Osteocyte (in vitro differentiated cells): ENCODE data around the gene AANAT. TPM values are rescaled to one million over a fixed set of nuclear protein-coding genes. Genes with fewer than 3 reads are reported as not detected.

Experiments
- DNase-seq: peaks from one replicate; pipeline ENCODE4 v3.0.0; 2021; ENCODE audit warnings: mixed read lengths; ENCODE audit not compliant: unreplicated experiment; ENCODE audit errors: extremely low spot score
- H3K27ac Mint-ChIP-seq: one replicate; pipeline ENCODE4 v1.8.0; 2021; ENCODE audit warnings: mild to moderate bottlenecking, mixed read lengths; ENCODE audit not compliant: unreplicated experiment
- H3K27me3 Mint-ChIP-seq: one replicate; pipeline ENCODE4 v1.8.0; 2021; ENCODE audit warnings: mixed read lengths; ENCODE audit not compliant: unreplicated experiment
- H3K36me3 Mint-ChIP-seq: one replicate; pipeline ENCODE4 v1.8.0; 2021; ENCODE audit warnings: mixed read lengths; ENCODE audit not compliant: unreplicated experiment
- H3K4me1 Mint-ChIP-seq: one replicate; pipeline ENCODE4 v1.8.0; 2021; ENCODE audit warnings: mixed read lengths; ENCODE audit not compliant: unreplicated experiment
- H3K4me3 Mint-ChIP-seq: one replicate; pipeline ENCODE4 v1.8.0; 2021; ENCODE audit warnings: mild to moderate bottlenecking, moderate library complexity, mixed read lengths; ENCODE audit not compliant: unreplicated experiment
- H3K9me3 Mint-ChIP-seq: one replicate; pipeline ENCODE4 v1.8.0; 2021; ENCODE audit warnings: mixed read lengths; ENCODE audit not compliant: unreplicated experiment
- CTCF ChIP-seq: fragments of 200-600 bp; sonication (generic); IDR thresholded peaks from 2 replicates; pipeline ENCODE4 v1.5.0; 2021; ENCODE audit warnings: antibody characterized with exemption, mild to moderate bottlenecking, moderate library complexity
- total RNA-seq: library from RNA; stranded (reverse); gene quantifications from 2 replicates; pipeline ENCODE4 v1.2.1, GENCODE V29; 2021

Gene AANAT
- total RNA-seq, 1 donor from 2014 or later, result not detected

DNA sequence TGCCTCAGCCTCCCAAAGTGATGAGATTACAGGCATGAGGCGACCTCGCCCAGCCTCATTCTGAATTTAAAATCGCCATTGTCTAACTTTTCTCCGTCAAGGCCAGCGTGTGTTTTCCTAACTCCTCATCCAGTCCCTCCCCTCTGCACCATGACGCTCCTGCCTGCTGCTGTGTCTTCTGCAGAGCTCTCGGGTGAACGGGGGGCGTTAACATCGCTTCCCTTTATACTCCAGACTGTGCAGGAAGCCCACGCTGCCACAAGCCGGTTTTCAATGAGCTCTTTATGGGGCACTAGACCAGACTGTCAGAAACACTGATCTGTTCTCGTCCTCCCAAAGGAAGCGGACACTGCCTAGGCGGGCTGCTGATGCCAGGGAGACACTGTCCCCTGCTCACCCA lies 13.2 kb downstream of the AANAT start:
- Mint-ChIP-seq H3K27ac (peak overlapping the region; percentile 39), H3K27me3 (no peaks in the 10 kb centered on the region), H3K4me3 (no peak overlapping the region), H3K36me3 (no peaks in the 10 kb centered on the region), H3K4me1 (peaks cover 10% of the 10 kb centered on the region), H3K9me3 (no peaks in the 10 kb centered on the region)
- no peak for TF ChIP-seq CTCF
- DNase-seq, result no peak

GRCh38 chr17:76481071-76481655 lies 13.8 kb downstream of the AANAT start:
- Mint-ChIP-seq H3K27me3 (no peaks in the 10 kb centered on the region), H3K4me3 (no peak overlapping the region), H3K9me3 (no peaks in the 10 kb centered on the region), H3K36me3 (no peaks in the 10 kb centered on the region), H3K27ac (no peak overlapping the region), H3K4me1 (peaks cover 13% of the 10 kb centered on the region)
- DNase-seq, result no peak
- TF ChIP-seq CTCF, result no peak

DNA sequence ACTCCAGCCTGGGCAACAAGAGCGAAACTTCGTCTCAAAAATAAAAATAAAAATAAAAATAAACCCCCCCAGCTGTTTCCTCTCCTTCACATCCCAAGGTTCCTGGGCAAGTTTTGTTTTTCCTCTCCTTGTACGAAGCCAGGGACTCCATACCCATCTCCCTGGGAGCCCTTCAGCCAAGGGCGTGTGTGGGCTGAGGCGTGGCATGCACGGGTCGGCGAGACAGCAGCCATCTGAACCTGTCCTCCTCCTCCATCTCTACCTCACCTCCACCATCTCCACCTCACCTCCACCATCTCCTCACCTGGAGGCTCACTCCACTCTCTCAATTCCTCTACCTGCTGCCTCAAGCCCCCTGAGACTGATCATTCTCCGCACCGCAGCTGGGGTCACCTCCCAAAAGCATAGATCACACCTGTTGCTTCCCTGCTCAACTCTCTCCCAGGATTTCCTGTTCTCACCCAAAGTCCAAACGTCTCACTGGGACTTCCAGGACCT lies 16.9 kb downstream of the AANAT start:
- H3K36me3 Mint-ChIP-seq, result peaks cover 3% of the 10 kb centered on the region
- H3K4me1 Mint-ChIP-seq, result peaks cover 13% of the 10 kb centered on the region
- no peaks in the 10 kb centered on the region for H3K27me3 Mint-ChIP-seq
- H3K9me3 Mint-ChIP-seq, result no peaks in the 10 kb centered on the region
- no peak for TF ChIP-seq CTCF
- H3K4me3 Mint-ChIP-seq, result no peak overlapping the region
- H3K27ac Mint-ChIP-seq, result no peak overlapping the region
- DNase-seq, result no peak

- H3K9me3 Mint-ChIP-seq, result no peaks in the 10 kb centered on the region
- no peak for DNase-seq
- TF ChIP-seq CTCF, result no peak
- H3K4me1 Mint-ChIP-seq, result peaks cover 11% of the 10 kb centered on the region
- no peaks in the 10 kb centered on the region for H3K27me3 Mint-ChIP-seq
- no peak overlapping the region for H3K4me3 Mint-ChIP-seq
- peaks cover 3% of the 10 kb centered on the region for H3K36me3 Mint-ChIP-seq
- no peak overlapping the region for H3K27ac Mint-ChIP-seq
Measured at GRCh38 chr17:76485569-76485968, 18.2 kb downstream of the AANAT start.

DNA sequence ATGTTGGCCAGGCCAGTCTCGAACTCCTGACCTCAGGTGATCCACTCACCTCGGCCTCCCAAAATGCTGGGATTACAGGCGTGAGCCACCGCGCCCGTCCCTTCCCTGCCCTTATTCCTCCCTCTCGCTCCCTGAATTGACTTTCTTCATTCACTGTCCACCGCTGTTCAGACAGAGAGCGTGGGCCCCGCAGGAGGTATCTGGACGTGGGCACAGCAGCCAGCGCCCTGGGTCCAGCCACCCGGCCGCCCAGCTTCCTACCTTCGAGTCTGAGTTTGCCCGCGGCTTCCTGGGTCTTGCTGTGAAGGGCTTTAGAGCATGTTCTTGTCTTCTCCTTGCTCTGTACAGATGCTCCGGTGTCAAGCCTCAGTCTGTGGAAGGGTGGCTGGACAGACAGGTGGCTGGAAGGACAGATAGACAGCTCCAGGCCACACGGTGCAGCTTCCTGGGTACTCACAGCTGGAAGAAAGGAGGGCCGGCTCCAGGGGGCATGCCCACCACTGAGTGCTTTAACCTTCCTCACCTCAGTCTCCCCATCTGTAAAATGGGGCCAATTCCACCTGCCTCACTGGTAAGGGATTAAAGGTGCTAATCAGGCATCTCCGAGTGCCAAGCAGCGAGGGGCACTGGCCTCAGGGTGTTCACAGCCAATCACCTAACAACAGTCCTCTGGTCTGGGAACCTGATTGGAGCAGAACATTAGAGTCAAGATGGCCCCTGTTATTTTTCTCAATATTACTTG lies 20.2 kb downstream of the AANAT start:
- Mint-ChIP-seq H3K36me3 (peaks cover 3% of the 10 kb centered on the region), H3K27me3 (no peaks in the 10 kb centered on the region), H3K27ac (no peak overlapping the region), H3K4me3 (no peak overlapping the region), H3K4me1 (peaks cover 13% of the 10 kb centered on the region), H3K9me3 (no peaks in the 10 kb centered on the region)
- no peak for DNase-seq
- TF ChIP-seq CTCF, result no peak
